Central memory CD4-positive, alpha-beta T cell (primary cell): ENCODE results near the gene RASA3.

Source experiments
- DNase-seq: peaks from one replicate; pipeline ENCODE4 v3.0.0; 2022

The RASA3 gene

DNA sequence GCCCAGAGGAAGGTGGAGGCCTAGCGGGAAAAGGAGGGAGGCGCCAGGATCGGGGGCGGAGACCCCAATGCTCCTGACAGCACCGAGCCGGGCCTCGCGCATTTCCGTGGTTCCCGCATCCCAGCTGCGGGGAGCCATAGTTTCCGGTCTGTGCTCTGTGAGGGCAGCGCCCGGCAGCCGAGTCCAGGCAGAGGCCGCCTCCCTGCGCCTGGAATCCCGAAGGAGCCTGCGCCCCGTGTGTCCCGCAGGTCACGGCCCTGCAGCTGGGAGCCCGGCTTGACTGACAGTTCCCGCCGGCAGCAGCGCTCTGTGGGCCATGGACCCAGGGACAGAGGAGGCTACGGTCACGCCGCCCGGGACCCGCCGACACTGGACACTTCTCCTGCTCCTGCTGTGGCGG lies 84.0 kb downstream of the RASA3 start:
- no peak for DNase-seq

DNA sequence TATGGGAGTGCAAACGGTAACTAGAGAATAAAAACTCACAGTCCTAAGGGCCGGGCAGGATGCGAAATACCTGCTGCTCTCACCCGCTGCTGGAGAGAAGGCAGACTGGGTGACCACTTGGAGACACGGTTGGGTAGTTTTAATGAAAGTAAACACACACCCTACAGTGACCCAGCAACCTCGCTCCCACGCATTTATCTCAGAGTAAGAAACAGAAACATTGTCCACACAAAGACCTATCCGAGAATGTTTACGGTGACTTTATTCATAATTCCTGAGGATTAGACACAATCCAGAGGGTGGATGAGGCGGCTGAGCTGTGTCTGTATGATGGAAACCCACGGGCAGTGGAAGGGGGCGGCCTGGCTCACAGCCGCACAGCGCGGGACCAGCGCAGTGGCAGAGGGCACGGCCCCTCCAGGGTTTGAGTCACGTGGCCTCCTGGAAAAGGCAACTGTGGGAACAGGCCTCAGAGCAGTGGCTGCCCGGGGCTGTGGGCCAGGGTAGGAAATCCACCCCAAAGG lies 85.0 kb downstream of the RASA3 start:
- no peak for DNase-seq

DNA sequence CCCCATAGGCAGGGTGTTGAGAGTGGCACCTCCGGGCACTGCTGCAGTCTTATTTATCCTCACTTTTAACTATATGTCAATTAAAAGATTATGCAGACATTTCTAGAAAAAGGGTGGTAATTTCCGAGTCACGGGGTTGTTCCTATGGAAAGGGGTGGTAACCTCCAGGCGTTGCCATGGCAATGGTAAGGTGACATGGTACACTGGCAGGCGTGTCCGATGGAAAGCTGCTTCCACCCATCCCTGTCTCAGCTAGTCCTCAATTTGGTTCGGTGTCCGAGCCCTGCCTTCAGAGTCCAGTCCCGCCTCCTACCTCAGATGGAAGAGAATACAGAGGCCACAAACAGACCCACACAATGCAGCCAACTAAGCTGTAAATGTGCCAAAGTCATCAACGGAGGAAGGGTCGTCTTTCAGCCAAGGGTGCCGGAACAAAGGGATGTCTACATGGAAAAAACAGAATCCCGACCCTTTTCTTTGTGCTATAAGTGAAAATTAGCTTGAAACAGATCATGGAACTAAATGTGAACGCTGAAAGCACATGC lies 85.9 kb downstream of the RASA3 start:
- DNase-seq, result no peak

DNA sequence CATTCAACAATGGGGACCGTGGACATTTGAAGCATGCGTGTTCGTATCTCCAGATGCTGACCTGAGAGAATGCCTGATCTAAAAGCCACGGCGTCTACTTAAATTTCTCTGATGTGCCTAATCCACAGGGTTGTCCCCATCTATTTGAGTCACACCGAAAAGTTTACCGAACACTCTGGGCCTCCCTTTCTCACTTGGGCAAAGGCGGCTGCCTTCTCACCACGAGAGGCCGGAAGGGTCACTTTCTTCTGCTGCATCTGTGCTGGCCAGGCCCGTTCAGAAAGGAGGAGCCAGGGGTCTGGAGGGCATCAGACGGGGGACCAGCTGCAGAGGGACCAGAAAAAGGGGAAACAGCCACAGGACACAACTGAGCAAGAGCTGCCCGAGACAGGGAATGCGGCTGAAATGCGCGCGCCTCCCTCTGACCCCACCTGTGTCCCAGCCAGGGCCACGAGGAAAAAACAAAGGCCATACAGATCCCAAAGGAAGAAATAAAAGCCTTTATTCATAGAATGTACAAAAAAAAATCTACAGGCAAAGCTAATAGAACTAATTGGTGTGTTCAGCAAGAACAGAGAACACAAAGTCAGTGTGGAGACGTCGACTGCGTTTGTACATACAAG lies 87.2 kb downstream of the RASA3 start:
- DNase-seq, result no peak

DNA sequence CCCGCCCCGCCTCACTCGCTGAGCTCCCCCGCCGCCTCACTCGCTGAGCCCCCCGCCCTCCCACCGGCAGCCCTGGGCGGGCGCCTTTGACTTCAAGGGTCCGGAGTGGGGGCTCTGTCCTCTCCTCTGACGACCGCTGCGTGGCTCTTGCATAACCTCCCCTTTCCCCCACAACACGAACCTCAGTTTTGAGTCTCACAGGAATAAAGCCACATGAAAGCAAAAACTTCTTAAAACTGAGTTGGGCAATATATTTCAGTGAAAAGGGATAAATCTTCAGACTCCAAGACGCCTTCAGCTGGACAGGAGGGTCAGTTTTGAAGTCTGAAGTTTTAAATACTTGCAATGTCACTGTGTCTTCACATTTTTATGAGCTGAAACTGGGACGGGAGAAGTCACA lies 87.9 kb downstream of the RASA3 start:
- DNase-seq, result no peak

DNA sequence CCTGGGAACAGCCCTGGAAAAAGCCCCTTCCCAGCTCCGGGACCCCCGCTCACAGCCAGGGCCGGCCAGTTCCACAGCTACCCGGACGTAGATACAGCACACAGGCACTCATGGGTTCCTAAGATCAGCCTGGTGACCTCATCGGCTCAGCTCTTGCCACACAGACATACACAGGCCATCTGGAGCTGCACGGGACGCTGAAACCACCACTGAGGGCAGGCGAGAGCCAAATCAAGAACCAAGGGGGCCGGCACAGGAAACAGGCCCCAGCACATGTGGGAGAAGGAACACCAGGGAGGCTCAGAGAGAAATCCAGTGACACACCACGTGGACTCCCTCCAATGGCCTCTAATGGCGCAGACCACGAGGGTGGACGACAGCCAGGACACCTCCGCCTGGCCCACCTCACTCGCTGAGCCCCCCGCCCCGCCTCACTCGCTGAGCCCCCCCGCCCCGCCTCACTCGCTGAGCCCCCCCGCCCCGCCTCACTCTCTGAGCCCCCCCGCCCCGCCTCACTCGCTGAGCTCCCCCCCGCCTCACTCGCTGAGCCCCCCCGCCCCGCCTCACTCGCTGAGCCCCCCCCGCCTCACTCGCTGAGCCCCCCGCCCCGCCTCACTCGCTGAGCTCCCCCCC lies 88.9 kb downstream of the RASA3 start:
- no peak for DNase-seq

DNA sequence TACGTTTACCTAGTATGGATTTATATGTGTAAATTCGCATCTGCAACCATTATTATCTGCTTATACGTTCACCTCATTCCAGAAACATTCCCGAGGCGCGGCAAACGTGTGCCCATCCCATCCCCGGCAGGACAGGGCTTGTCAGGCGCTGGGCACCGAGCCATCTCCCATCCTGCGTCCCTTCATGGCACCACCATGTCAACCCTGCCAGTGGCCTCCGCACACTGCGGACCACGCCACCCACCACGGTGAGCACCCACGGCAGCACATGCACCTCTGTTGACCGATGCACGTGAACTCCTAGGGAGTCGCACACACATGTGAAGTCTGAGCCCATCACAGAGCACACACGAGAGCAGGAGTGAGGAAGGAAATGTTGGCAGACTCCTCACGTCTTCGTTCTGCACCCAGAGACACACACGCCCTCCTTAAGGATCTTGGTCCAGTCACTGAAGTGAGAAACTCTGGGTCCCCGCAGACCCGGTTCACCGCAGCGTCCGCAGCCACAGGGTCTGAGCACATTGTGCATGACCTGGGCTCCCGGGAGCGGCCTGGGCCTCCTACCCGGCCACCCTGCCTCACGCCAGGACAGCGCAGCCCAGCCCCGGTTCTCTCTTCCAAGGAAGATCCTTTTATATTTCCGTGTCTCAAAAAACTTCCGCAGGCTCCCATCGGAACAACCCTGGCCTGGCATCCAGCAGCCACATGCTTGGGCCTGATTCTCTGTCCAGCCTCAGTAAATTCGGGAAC lies 90.2 kb downstream of the RASA3 start:
- DNase-seq, result no peak

DNA sequence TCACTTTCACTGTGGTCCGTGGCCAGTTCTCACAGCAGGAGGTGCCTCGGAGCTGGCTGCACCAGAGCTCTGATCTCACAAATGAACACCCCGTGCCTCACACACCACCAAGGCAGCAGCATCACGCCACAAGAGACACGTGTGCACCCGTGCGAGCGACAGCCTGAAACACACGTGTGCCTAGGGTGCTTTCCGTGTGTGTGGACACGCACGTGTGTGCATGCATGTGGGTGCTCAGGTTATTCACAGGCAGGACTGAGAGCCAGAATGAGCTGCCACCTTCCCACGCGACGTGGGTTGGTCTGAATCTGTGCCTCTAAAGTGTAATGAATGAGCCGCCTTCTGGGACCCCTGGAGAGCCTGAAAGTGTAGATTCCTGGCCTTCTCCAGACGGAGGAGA lies 90.9 kb downstream of the RASA3 start:
- DNase-seq, result no peak

DNA sequence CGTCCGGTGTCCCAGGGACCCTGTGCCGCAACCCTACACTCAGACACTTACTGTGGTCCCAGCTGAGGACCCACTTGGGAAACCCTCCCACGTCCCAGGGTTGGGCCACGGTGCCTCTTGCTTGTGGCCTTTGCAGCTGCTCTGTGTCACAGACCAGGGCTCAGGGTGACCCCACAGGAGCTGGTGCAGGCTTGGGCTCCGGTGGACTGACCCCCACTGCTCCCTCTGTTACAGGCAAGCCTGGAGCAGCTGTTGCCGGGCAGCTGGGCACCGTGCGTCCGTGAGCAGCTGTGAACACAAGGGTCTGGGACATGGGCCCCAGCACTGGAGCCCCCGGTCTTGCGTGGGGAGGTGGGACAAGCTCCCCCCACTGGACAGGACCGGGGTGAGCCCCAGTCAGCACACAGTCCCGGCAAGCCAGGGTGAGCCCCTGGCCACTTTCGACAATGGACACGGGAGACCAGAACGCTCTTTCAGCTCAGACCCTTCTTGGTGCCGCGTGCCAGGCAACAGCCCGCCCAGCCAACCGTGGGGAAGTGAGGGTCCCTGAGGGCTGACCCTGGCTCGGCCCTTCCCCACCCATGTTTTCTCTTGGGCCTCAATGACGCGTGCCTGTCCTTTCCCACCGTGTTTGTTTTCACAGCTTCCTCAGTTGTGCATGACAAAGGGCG lies 92.8 kb downstream of the RASA3 start:
- DNase-seq, result no peak

DNA sequence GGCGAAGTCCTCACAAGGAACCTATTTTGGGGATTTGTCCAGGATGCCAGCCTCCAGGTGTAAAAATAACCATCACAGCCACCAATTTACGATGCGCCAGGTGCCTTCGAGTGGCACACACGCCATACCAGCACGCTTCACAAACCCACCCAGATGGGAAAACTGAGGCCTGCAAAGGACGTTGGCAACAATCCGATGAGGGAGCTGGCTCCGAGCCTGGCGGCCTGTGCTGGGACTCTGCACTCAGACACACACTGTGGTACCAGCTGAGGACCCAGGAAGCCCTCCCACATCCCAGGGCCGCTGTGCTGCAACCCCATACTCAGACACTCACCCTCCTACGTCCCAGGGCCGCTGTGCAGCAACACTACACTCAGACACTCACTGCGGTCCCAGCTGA lies 93.5 kb downstream of the RASA3 start:
- no peak for DNase-seq

DNA sequence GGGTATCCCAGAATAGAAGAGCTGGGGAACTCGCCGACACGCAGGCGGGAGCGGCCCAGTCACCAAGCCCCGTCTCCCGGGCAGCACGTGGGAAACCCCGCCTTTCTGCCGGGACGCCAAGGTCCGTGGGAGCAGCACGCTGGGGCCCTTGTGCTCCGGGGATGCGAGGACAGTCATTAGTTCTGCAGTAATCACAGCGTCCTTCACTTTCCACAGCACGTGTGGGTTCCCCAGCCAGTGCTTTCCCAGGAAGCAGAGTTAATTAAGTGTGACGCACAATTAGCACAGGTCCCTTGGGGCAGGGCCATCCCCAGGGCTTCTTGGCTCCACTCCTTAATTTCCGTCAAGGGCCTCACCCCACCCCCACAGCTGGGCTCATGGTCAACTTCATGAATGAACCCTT lies 94.2 kb downstream of the RASA3 start:
- DNase-seq, result no peak

DNA sequence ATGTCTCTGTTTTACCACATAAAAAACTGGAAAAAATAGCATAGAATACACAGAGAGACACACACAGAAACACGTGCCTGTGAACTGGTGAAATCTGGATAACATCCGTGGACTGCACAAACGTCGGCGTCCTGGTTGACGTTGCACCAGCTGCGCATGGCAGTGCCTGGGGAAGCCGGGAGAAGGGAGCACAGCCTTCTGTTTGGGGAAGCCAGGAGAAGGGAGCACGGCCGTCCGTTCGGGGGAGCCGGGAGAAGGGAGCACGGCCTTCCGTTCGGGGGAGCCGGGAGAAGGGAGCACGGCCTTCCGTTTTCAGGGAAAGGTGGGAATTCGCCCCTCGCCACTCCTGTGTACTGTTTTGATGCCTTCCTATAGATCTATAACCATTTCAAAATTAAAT lies 94.7 kb downstream of the RASA3 start:
- DNase-seq, result no peak

DNA sequence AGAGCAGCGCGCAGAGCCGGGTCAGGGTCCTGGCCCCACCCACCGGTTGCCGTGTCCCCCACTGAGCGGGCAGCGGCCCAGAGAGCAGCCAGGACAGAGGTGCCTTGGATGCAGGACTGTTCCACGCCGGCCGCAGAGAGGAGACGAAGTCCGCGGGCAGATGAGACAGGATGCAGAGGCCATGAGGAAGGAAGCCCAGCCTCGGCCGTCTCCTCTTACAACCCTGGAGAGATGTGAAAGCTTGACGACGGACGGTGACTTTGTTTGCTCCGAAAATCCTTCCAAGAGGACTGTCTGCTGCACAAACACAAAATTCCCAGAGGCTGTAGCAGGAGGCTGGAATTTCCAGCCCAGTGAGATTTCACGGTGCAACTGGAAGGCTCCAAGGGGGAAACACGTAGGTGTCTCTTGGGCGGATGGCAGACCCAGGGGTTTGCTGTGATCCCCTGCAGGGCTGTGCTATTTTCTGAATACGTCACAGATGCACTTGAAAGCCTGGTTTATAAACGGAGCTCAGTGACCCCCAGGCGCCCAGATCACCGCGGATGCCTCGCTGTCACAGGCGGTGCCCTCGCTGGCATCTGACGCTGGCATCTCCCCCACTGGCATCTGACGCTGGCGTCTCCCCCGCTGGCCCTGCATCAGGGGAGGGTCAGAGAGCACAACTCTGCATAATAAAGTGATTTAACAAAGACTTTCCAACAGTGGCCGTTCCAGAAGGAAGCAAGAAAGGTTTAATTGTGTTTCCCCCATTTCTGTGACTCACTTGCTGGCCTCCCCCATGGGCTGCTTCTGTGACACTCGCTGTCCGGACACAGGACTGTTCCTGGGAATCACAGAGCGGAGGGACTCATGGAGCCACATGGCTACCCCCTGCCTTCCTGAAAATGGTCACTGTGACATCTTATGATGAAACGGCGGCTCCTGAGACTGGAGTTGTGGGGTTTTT lies 96.6 kb downstream of the RASA3 start:
- DNase-seq, result no peak

DNA sequence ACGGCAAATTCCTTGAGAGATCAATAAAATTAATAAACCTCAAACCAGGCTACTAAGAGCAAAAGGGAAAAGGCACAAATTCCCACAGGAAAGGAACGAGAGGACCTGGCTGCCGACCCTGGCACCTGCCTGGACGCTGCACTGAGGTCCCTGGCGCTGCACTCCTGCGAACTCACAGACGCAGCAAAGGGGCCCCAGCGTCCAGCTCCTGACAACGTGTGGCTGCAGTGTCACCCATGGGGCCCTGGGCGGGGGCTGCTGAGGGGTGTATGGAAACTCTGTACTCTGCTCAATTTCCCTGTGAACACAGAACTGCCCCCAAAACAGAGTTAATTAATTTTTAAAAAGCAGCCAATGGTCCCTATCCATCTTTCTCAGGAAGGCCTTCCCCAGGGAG lies 97.2 kb downstream of the RASA3 start:
- DNase-seq, result no peak

DNA sequence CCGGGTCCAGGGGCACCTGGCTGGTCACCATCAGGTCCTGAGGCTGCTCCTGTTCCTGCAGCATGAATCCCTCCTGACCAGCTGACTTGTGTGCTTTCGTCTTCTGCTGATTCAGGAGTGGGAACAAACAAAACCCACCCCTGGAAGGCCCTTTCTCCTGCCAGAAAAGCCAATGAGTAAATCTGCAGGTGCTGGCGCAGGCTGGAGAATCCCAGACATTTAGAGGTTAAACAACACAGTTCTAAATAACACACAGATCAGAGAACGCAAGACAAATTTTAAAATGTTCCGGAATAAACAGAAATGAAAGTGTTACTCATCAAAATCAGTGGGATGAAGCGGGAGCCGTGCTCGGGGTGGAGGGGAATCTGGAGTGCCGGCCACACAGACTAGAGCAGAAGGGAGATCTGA lies 97.9 kb downstream of the RASA3 start:
- DNase-seq, result no peak

DNA sequence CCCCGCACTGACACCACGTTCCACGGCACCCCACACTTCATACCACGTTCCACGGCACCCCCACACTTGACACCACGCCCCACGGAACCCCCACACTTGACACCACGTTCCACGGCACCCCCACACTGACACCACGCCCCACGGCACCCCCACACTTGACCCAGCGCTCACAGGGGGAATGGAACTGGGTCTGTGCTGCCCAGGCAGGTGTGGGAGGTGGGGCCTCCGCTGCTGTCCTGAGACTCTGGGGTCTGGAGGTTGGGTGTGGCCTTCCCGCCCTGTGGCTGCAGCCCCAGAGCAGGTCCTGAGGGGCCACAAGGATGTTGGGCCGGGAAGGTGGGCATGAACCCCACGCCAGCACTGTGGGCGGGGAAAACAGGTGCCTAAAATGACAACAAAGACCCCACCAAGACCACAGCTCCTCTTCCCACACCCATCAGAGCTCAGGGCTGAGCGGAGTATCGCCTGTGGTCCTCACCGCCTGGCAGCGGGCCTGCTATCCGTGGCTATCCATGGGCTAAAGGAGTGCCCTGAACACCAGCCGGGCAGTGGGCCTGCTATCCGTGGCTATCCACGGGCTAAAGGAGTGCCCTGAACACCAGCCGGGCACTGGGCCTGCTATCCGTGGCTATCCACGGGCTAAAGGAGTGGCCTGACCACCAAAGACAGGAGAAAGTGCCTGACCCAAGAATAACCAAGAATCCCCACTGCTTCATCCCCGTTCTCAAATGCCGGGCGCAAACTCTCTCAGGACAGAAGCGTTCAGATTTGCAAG lies 98.7 kb downstream of the RASA3 start:
- no peak for DNase-seq

DNA sequence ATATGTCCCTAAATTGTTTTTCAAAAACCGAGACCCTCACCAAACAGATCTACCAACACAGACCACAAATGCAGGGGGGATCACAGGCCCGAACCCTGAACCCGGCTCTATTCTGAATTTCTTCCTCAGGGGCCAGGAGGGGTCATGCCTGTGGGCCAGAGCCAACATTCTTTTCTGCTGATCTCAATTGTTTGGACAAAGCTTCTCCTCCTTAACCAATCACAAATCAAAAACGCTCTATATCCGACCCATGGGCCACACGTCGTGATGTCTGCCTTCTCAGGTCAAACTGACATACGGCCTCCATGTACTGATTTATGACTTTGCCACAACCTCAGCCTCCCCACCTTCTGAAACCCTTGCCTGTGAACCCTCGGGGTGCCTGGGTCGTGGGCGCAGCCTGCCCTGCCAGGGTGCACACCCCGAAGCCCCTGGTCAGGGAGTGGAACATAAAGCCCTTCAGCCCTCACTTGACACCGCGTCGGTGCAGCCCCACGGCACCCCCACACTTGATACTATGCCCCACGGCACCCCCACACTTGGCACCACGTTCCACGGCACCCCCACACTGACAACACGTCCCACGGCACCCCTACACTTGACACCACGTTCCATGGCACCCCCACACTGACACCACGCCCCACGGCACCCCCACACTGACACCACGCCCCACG lies 100.2 kb downstream of the RASA3 start:
- no peak for DNase-seq

DNA sequence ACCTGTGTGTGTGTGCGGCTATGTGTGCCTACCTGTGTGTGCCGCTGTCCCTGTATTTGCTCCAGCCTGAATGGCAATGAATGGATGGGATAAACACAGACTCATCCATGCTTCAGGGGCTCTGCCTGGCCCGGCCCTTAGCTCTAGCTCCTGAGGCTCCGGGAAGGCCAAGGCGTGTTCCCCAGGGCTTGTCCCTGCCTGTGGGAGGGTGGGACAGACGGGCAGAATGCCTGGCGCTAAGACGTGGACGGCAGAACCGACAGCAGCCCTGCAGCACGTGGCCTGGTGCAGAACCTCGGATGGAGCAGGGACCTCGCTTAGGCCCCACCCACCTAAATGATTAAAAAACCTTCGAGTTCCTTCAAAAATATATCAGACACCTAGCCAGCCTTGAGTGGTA lies 100.8 kb downstream of the RASA3 start:
- no peak for DNase-seq

DNA sequence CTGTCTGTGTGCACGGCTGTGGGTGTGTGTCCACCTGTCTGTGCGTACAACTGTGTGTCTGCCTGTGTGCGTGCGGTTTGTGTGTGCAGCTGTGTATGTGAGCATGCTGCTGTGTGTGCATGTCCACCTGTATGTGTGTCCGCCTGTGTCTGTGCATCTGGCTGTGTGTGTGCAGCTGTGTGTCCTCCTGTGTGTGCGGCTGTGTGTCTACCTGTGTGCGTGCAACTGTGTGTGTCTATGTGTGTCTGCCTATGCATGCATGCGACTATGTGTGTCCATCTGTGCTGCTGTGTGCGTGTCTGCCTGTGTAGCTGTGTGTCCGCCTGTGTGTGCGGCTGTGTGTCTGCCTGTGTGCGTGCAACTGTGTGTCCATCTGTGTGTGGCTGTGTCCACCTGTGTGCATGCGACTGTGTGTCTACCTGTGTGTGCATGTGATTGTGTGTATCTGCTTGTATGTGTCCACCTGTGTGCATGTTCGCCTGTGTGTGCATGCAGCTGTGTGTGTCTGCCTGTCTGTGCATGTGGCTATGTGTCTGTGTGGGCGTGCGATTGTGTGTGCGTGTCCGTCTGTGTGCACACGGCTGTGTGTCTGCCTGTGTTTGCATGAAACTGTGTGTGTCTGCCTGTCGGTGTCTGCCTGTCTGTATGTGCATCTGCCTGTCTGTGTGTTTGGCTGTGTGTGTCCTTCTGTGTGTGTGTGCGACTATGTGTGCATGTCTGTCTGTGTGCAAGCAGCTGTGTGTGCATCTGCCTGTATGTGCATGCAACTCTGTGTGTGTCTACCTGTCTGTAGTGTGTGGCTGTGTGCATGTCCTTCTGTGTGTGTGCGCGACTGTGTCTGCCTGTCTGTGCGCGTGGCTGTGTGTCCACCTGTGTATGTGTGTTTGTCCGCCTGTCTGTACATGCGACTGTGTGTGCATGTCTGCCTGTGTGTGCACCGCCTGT lies 101.5 kb downstream of the RASA3 start:
- no peak for DNase-seq
